ENCODE measurements around the gene CDH8.

GRCh38 chr16:61823326-61823725, 212.9 kb downstream of the CDH8 start:
- TF ChIP-seq CTCF (IDR thresholded peaks at IDR 0.05) (no peak), POLR2A (IDR thresholded peaks at IDR 0.05) (no peak), EP300 (IDR thresholded peaks at IDR 0.05) (no peak)
